Sigmoid colon (tissue), 7 donors: ENCODE results near the gene C14orf119. TPM values are rescaled to one million over a fixed set of nuclear protein-coding genes. Genes with fewer than 3 reads are reported as not detected.
A peak's percentile ranks its signal among the peaks of the same experiment; 100 is the strongest.

ENCODE experiments used
- DNase-seq: peaks from one replicate; pipeline ENCODE4 v3.0.0-alpha.2; 2019
- H3K27ac ChIP-seq, 4 donors: fragments of 200-600 bp; sonication (generic); one replicate each; pipeline ENCODE4 v1.5.1; 2016 to 2019; ENCODE audit warnings: mild to moderate bottlenecking in 1 of 4
- H3K27me3 ChIP-seq, 3 donors: fragments of 200-600 bp; sonication (generic); one replicate each; pipeline ENCODE4 v1.5.1; 2019; ENCODE audit warnings: mild to moderate bottlenecking in 1 of 3
- H3K36me3 ChIP-seq, 4 donors: fragments of 200-600 bp; sonication (generic); one replicate each; pipeline ENCODE4 v1.5.1; 2016 to 2019
- H3K4me1 ChIP-seq, 4 donors: fragments of 200-600 bp; sonication (generic); one replicate each; pipeline ENCODE4 v1.5.1; 2017 to 2019
- H3K4me3 ChIP-seq, 4 donors: fragments of 200-600 bp; sonication (generic); one replicate each; pipeline ENCODE4 v1.5.1; 2017 to 2019; ENCODE audit warnings: mild to moderate bottlenecking in 2 of 4, moderate library complexity in 1 of 4
- H3K9me3 ChIP-seq, 4 donors: fragments of 200-600 bp in 3 of 4; sonication (generic) in 3 of 4; one replicate each; pipeline versions ENCODE4 v1.5.1 to v1.6.1; 2013 to 2019
- CTCF ChIP-seq, 4 experiments: fragments of 450-650 bp in 3 of 4; fragments of 200-600 bp in 1 of 4; IDR thresholded peaks; one replicate each; pipeline ENCODE4 v1.5.1; 2016 to 2019; ENCODE audit warnings: antibody characterized with exemption in 4 of 4, mild to moderate bottlenecking in 3 of 4, moderate library complexity in 2 of 4
- EP300 ChIP-seq, 4 donors: sonication (generic); formaldehyde crosslinking; IDR thresholded peaks; one replicate each; pipeline ENCODE4 v1.6.1; 2017; ENCODE audit warnings: antibody characterized with exemption in 4 of 4
- POLR2A ChIP-seq, 2 donors: fragments of 450-650 bp; IDR thresholded peaks; one replicate each; pipeline ENCODE4 v1.6.1; 2016; ENCODE audit warnings: antibody characterized with exemption in 2 of 2, mild to moderate bottlenecking in 2 of 2, moderate library complexity in 2 of 2
- POLR2AphosphoS5 ChIP-seq, 4 donors: sonication (generic); formaldehyde crosslinking; IDR thresholded peaks; one replicate each; pipeline ENCODE4 v1.6.1; 2017; ENCODE audit warnings: antibody characterized with exemption in 4 of 4
- WGBS, 2 donors: extraction: QIAGEN DNeasy Blood & Tissue Kit; methylation state at CpG; one replicate each; pipeline ENCODE4 v1.1.7; 2013; 5-methylcytosine and 5-hydroxymethylcytosine counted together
- intact Hi-C: fragments of 100-400 bp; cut with DNase I; formaldehyde crosslinking; loops from one replicate; pipeline ENCODE4 v1.15.1; 2023
- polyA plus RNA-seq, 3 donors: library from polyadenylated mRNA; stranded (reverse); fragments of 200-250 nt; gene quantifications; one replicate each; pipeline ENCODE4 v1.2.3, GENCODE V29; 2013
- total RNA-seq, 4 donors: library from RNA; depleted of rRNA; stranded (reverse); fragments of >200 nt; gene quantifications; one replicate each; pipeline ENCODE4 v1.1.0, GENCODE V29; 2016
- donor health status: healthy with polysubstance abuse.
- donor health status: Bipolar disorder and iron deficiency.
- donor health status: healthy.

The C14orf119 gene
- total RNA-seq (10 to 100 TPM; 22.4 to 38.9 (median 30.1) TPM), polyA plus RNA-seq (10 to 100 TPM; 49.2 to 94.3 (median 50.0) TPM)

DNA sequence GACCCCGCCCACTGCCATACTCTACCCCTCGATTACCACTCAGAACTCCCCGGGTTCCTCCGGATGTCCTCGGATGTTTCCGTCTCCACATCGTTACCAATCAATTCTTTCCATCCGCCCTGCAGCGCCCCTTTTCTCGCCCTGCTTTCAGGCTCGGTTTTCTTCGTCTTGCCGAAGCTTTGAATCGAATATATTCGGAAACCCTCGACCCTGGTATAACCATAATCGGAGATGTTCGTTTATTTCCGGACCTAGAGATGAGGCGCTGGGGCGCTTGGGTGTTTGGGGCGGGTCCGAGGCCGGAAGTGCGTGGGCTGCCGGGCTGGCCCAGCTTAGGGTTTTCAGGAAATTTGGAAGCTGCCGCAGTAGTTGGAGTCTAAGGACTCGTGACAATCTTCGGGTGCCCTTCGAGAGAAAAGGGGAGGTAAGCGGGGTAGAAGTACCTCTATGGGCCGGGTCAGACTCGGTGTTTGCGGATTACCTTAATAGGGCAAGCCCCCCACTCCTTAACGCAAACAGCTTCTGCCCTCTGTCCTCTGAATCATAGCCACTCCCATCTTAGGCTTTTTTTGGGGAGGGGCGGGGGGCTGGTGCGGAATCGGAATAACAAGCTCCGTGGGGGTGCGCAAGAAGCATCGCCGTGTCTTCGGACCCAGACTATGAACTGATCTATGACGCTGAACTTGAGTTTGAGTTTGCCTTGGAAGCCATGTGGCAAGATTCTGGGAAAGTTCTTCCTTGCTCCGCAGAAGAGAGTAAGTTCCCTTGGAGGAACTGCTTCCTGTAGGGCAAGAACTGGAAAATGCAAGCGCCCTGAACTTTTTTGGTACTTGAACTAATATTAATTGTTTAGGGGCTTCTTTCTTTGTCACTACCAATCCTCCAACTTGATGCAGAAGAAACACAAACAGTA, at the start of gene C14orf119:
Gene C14orf119, plus strand, starts transcription at position 310 of the 913 bp plus-strand sequence. CDS start 2,154 bp downstream, outside the sequence.
- Histone ChIP-seq H3K9me3 (no peaks in the 10 kb centered on the region), H3K4me1 (peaks cover 0 to 49% (median 38%) of the 10 kb centered on the region in 4 donors), H3K27ac (peak within 1 kb of the TSS; percentile 97 to 99 (median 98)), H3K36me3 (peaks cover 0 to 48% (median 14%) of the 10 kb centered on the region in 4 donors), H3K4me3 (peak within 1 kb of the TSS; percentile 79 to 93 (median 90)), H3K27me3 (no peaks in the 10 kb centered on the region)
- peak; percentile 90 to 94 (median 92) for TF ChIP-seq POLR2AphosphoS5 (IDR thresholded peaks at IDR 0.05)
- peak; percentile 86 for TF ChIP-seq POLR2A (IDR thresholded peaks at IDR 0.05)
- no peak for TF ChIP-seq CTCF (IDR thresholded peaks at IDR 0.05)
- peak in 1 of 4 donors; percentile 56 for TF ChIP-seq EP300 (IDR thresholded peaks at IDR 0.05)
- intact Hi-C loops = loop anchor here (5.0 to 10.0 kb wide), 3 partner anchors 209 to 459 kb away; partner anchors contain the start of genes BCL2L2, LRP10, PPP1R3E and THTPA
- WGBS, 2 donors = 0% methylated on average over 46 of the region's 46 CpGs
- peak; percentile 100 for DNase-seq

- Histone ChIP-seq H3K4me1 (no peaks in the 10 kb centered on the region), H3K27ac (no peak overlapping the region), H3K36me3 (no peaks in the 10 kb centered on the region), H3K4me3 (no peak overlapping the region), H3K9me3 (no peaks in the 10 kb centered on the region), H3K27me3 (no peaks in the 10 kb centered on the region)
- intact Hi-C loops = no loop called here
- TF ChIP-seq POLR2AphosphoS5 (IDR thresholded peaks at IDR 0.05) = no peak
- TF ChIP-seq POLR2A (IDR thresholded peaks at IDR 0.05) = no peak
- TF ChIP-seq EP300 (IDR thresholded peaks at IDR 0.05) = no peak
- no peak for TF ChIP-seq CTCF (IDR thresholded peaks at IDR 0.05)
- WGBS, 2 donors = 81 to 86% methylated on average over 6 of the region's 6 CpGs
- no peak for DNase-seq
These were observed 48.2 kb upstream of the C14orf119 start for GRCh38 chr14:23047034-23047634.

- intact Hi-C loops = no loop called here
- DNase-seq = peak; percentile 40
- no peaks in the 10 kb centered on the region for H3K27me3 ChIP-seq
- H3K4me3 ChIP-seq = no peak overlapping the region
- 84 to 93% methylated on average over 85 of the region's 85 CpGs for WGBS, 2 donors
- H3K27ac ChIP-seq = no peak overlapping the region
- no peaks in the 10 kb centered on the region for H3K4me1 ChIP-seq
- H3K36me3 ChIP-seq = no peaks in the 10 kb centered on the region
- TF ChIP-seq EP300 (IDR thresholded peaks at IDR 0.05) (no peak), POLR2A (IDR thresholded peaks at IDR 0.05) (no peak)
- H3K9me3 ChIP-seq = no peaks in the 10 kb centered on the region
These were observed 47.3 kb upstream of the C14orf119 start for GRCh38 chr14:23047751-23048693.

- Histone ChIP-seq H3K27ac (no peak overlapping the region), H3K4me1 (no peaks in the 10 kb centered on the region), H3K36me3 (no peaks in the 10 kb centered on the region), H3K9me3 (no peaks in the 10 kb centered on the region), H3K4me3 (no peak overlapping the region), H3K27me3 (no peaks in the 10 kb centered on the region)
- WGBS, 2 donors = 97 to 99% methylated on average over 9 of the region's 9 CpGs
- DNase-seq = no peak
- TF ChIP-seq POLR2AphosphoS5 (IDR thresholded peaks at IDR 0.05) = no peak
- no peak for TF ChIP-seq CTCF (IDR thresholded peaks at IDR 0.05)
- TF ChIP-seq POLR2A (IDR thresholded peaks at IDR 0.05) = no peak
- no peak for TF ChIP-seq EP300 (IDR thresholded peaks at IDR 0.05)
- intact Hi-C loops = no loop called here
These were observed 46.3 kb upstream of the C14orf119 start for GRCh38 chr14:23049011-23049410.
